ENCODE measurements around the gene AP3S2. TPM values are rescaled to one million over a fixed set of nuclear protein-coding genes. Genes with fewer than 3 reads are reported as not detected.
A peak's percentile ranks its signal among the peaks of the same experiment; 100 is the strongest.
"Not testable (repeated sequence)": the region's sequence is repeated elsewhere in the genome, so short reads cannot be mapped to it uniquely, and the experiment has no call there.

The AP3S2 gene
- total and polyA plus RNA-seq, 12 donors = 10.8 to 110 (median 60.8) TPM

DNA sequence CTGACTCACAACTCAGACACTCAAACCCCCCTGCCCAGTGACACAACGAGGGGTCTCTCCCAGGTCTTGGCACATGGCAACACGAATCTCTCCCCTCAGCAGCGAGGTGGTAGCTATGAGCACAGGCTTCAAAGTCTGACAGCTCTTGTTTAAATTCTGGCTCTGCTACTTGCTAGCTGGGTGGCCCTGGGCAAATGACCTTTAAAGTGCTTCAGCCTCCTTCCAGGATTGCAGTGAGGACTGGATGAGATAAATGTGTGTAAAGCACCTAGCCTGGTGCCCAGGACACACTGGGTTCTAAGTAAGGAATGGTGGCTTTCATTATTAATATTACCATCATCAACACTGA, 56.0 kb downstream of the AP3S2 start:
- TF ChIP-seq CTCF (IDR thresholded peaks at IDR 0.05) = no peak
- no peak for TF ChIP-seq POLR2A (IDR thresholded peaks at IDR 0.05)
- 65 to 86% (median 67%) methylated on average over 3 of the region's 3 CpGs for WGBS, 4 donors
- no peak for DNase-seq
- H3K36me3 ChIP-seq (replicated peaks in 1 of 2) = peaks cover 0 to 29% of the 10 kb centered on the region in 2 donors
- no peaks in the 10 kb centered on the region for H3K27me3 ChIP-seq
- intact Hi-C loops (cut with DNase I) = no loop called here
- peak overlapping the region in 2 of 5 donors; percentile 73 to 80 for H3K27ac ChIP-seq
- H3K9me3 ChIP-seq (replicated peaks in 1 of 3) = no peaks in the 10 kb centered on the region
- H3K4me3 ChIP-seq = no peak overlapping the region
- H3K4me1 ChIP-seq (replicated peaks in 1 of 2) = peaks cover 0 to 26% of the 10 kb centered on the region in 2 donors

DNA sequence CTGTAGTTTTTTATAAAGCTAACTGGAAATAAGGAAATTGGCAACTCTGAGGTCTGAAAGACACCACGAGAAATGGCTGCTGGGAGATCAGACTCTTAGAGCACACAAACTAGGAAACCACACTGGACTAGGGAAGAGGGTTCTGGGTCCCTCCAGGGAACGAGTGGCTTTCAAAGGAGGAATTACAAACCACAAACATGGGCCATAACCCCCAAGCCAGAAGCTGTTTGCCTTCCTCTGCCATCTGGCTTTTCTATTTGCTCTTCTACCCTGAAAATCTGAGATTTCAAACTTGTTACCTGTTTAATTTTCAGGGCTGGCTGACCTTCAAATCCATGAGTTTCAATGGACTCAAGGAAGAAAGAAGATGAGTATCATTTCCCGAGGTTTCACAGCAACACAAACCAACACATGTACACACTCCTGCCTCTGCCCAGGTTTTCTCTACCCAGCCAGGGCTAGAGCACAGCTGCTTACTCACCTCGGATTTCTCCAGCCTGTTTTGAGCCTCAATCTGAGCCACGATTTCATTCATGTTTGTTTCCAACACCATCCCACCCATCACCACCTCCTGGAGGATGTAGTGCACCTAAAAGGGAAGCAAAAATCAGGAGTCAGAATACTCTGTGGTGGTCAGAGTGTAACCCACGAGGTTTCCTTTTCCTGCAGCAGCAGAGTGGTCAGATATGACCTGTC, 56.5 kb downstream of the AP3S2 start:
- no peak for DNase-seq
- no peak overlapping the region for H3K4me3 ChIP-seq
- peaks cover 0 to 31% of the 10 kb centered on the region in 2 donors for H3K36me3 ChIP-seq (replicated peaks in 1 of 2)
- WGBS, 4 donors = 55 to 65% (median 60%) methylated on average over 6 of the region's 6 CpGs
- peak overlapping the region in 3 of 5 donors; percentile 11 to 80 (median 73) for H3K27ac ChIP-seq
- no peaks in the 10 kb centered on the region for H3K27me3 ChIP-seq
- peaks cover 0 to 26% of the 10 kb centered on the region in 2 donors for H3K4me1 ChIP-seq (replicated peaks in 1 of 2)
- TF ChIP-seq POLR2A (IDR thresholded peaks at IDR 0.05) (no peak), CTCF (IDR thresholded peaks at IDR 0.05) (no peak)
- intact Hi-C loops (cut with DNase I) = no loop called here
- no peaks in the 10 kb centered on the region for H3K9me3 ChIP-seq (replicated peaks in 1 of 3)

DNA sequence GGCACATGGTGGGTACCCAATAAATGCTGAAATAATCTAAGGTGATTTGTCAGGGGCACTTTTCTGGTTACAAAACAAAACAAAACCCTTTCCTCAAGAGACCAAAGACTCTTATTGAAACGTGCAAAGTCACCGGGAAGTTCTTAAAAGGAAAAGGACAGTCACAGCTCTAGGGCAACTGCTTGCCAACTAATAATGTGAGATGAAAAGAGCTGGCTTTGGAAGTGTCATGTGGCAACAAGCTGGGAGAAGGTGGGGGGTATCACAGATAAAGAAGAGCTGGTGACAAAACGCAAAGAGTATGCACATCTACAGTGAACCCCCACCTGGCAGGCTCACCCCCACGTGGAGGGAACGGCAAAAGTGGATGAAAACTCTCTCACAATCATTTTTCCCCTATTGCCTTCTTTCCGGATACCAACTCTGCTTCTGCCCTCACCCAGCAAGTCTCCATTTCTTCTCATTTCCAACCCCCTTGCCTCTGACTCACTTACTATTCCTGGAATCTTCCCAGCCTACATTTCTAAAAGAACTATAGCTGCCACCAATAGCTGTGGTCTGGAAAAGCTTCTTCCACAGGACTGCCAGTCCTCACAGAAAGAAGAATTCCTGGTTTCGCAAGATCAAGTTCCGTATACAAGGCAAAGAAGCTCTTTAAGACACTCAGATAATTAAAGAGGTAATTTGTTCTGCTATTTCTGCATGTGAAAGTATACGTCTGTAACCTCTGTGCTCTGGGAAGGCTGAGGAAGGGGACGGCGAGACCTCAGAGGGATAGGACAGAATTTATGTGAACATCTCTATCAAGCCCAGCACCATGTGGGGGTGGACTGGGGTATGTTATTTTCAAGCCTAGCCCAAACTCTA, 57.3 kb downstream of the AP3S2 start:
- no peaks in the 10 kb centered on the region for H3K9me3 ChIP-seq (replicated peaks in 1 of 3)
- intact Hi-C loops (cut with DNase I) = no loop called here
- peak overlapping the region in 4 of 5 donors; percentile 11 to 80 (median 51) for H3K27ac ChIP-seq
- 61 to 68% (median 63%) methylated on average over 10 to 11 of the region's 11 CpGs for WGBS, 4 donors
- peak in 3 of 7 donors; percentile 36 to 40 (median 36) for DNase-seq
- peaks cover 0 to 26% of the 10 kb centered on the region in 2 donors for H3K4me1 ChIP-seq (replicated peaks in 1 of 2)
- no peaks in the 10 kb centered on the region for H3K27me3 ChIP-seq
- TF ChIP-seq POLR2A (IDR thresholded peaks at IDR 0.05) (no peak), CTCF (IDR thresholded peaks at IDR 0.05) (no peak)
- H3K36me3 ChIP-seq (replicated peaks in 1 of 2) = peaks cover 0 to 31% of the 10 kb centered on the region in 2 donors
- no peak overlapping the region for H3K4me3 ChIP-seq

DNA sequence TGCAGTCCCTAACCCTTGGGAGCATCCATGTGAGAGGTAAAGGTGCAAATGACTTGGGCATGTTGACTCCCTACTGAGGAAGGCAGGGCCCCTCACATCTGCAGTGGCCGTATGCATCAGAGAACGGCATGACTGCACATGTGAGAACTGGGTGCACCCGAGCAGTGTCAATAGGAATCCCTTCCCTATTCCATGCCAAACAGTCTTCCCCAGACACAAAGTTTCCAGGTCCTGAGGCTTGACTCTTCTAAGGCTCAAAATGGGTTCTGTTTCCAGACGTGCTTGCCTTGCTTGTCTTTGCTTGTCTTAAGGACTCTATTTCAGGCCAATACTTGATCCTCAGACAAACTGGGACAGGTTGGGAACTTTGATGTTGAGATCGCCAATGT, 58.6 kb downstream of the AP3S2 start:
- H3K27ac ChIP-seq = no peak overlapping the region
- H3K9me3 ChIP-seq (replicated peaks in 1 of 3) = no peaks in the 10 kb centered on the region
- H3K27me3 ChIP-seq = no peaks in the 10 kb centered on the region
- no peak overlapping the region for H3K4me3 ChIP-seq
- intact Hi-C loops (cut with DNase I) = no loop called here
- TF ChIP-seq POLR2A (IDR thresholded peaks at IDR 0.05) = no peak
- TF ChIP-seq CTCF (IDR thresholded peaks at IDR 0.05) = no peak
- WGBS, 4 donors = 96 to 100% (median 97%) methylated on average over 5 of the region's 5 CpGs
- H3K4me1 ChIP-seq (replicated peaks in 1 of 2) = peaks cover 0 to 26% of the 10 kb centered on the region in 2 donors
- peaks cover 0 to 31% of the 10 kb centered on the region in 2 donors for H3K36me3 ChIP-seq (replicated peaks in 1 of 2)
- no peak for DNase-seq

DNA sequence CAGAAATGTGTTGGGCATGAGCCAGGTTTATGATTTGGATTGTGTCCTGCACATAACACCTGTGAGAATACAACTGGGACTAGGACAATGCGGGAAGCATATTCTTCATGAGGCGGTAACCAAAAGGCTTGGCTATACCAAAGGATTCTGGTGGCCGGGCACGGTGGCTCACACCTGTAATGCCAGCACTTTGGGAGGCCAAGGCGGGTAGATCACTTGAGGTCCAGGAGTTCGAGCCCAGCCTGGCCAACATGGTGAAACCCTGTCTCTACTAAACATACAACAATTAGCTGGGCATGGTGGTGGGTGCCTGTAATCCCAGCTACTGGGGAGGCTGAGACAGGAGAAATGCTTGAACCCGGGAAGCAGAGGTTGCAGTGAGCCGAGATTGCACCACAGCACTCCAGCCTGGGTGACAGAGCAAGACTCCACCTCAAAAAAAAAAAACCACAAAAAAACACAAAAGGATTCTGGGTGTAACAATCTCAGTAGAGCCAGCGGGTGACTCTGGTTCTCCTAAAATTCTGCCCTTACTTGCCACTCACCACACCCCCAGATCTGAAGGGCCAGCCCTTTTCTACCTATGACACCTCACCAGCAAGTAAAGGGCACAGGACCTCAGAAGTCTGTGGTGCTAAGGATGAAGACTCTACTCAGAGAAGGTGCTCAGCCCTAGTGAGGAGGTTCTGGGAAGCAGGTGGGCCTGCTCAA, 59.2 kb downstream of the AP3S2 start:
- WGBS, 4 donors = 91 to 94% (median 92%) methylated on average over 4 to 9 of the region's 9 CpGs
- intact Hi-C loops (cut with DNase I) = not testable (repeated sequence)
- H3K4me1 ChIP-seq (replicated peaks in 1 of 2) = peaks cover 0 to 26% of the 10 kb centered on the region in 2 donors

More for the DNA sequence above, 59.2 kb downstream of the AP3S2 start:
- H3K27ac ChIP-seq; H3K27me3 ChIP-seq; H3K4me3 ChIP-seq; H3K9me3 ChIP-seq (replicated peaks in 1 of 3): not testable (repeated sequence)
- H3K36me3 ChIP-seq (replicated peaks in 1 of 2) = peaks cover 0 to 31% of the 10 kb centered on the region in 2 donors
- peak in 1 of 7 donors; percentile 18 for DNase-seq

Data from adrenal gland (tissue), 12 donors.